H1 (cell line): Measurements from ENCODE around the gene WBP1. TPM values are rescaled to one million over a fixed set of nuclear protein-coding genes. Genes with fewer than 3 reads are reported as not detected.
A peak's percentile ranks its signal among the peaks of the same experiment; 100 is the strongest.

Source experiments
- CTCF ChIA-PET: fragments of 300-600 bp; sonication (Branson Sonifier 250); formaldehyde crosslinking; loops from one replicate; lab custom pipeline; 2021; ENCODE audit not compliant: partially characterized antibody; lab: Charles Lee
- POLR2A ChIA-PET: fragments of 300-600 bp; sonication (Branson Sonifier 250); formaldehyde crosslinking; loops from one replicate; lab custom pipeline; 2021; ENCODE audit warnings: inconsistent platforms; ENCODE audit not compliant: partially characterized antibody; lab: Charles Lee
- DNase-seq, 2 experiments: peaks; one replicate each; pipeline versions ENCODE4 v3.0.0 to v3.0.0-alpha.2; 2010 to 2022; ENCODE audit warnings: low spot score in 2 of 2, low read depth in 1 of 2, mixed read lengths in 1 of 2
- FAIRE-seq: peaks from 2 replicates; lab custom pipeline; 2011; peaks lifted over from hg19 to GRCh38; lab: Jason Lieb, UNC
- H2AFZ ChIP-seq: 2 replicates; pipeline ENCODE4 v1.8.1; 2012; ENCODE audit warnings: low read length, inconsistent platforms
- H2AK5ac ChIP-seq: 2 replicates; pipeline ENCODE4 v1.6.1; 2013; ENCODE audit warnings: low read depth, low read length
- H2BK120ac ChIP-seq: replicated peaks from 2 replicates; pipeline ENCODE3; 2013; ENCODE audit warnings: low read depth, low read length, inconsistent platforms
- H2BK12ac ChIP-seq: 2 replicates; pipeline ENCODE4 v1.6.1; 2013; ENCODE audit warnings: low read depth, low read length
- H2BK15ac ChIP-seq: 2 replicates; pipeline ENCODE4 v1.6.1; 2013; ENCODE audit warnings: low read length
- H2BK20ac ChIP-seq: 2 replicates; pipeline ENCODE4 v1.6.1; 2013; ENCODE audit warnings: low read length
- H2BK5ac ChIP-seq: 2 replicates; pipeline ENCODE4 v1.6.1; 2013; ENCODE audit warnings: low read depth, low read length
- H3K14ac ChIP-seq: 2 replicates; pipeline ENCODE4 v1.6.1; 2013; ENCODE audit warnings: inconsistent platforms; ENCODE audit not compliant: insufficient read length
- H3K18ac ChIP-seq: 2 replicates; pipeline ENCODE4 v1.6.1; 2013; ENCODE audit warnings: low read length; ENCODE audit errors: extremely low read depth
- H3K23ac ChIP-seq: 2 replicates; pipeline ENCODE4 v1.6.1; 2013; ENCODE audit warnings: inconsistent platforms; ENCODE audit not compliant: insufficient read length
- H3K23me2 ChIP-seq: 2 replicates; pipeline ENCODE4 v1.6.1; 2013; ENCODE audit warnings: low read depth, low read length
- H3K27ac ChIP-seq: 2 replicates; pipeline ENCODE4 v1.6.1; 2011; ENCODE audit warnings: low read depth, low read length, inconsistent platforms
- H3K27me3 ChIP-seq, 4 experiments: replicated peaks in 1 of 4; 1 replicate in 1 of 4; 2 replicates in 3 of 4; pipeline versions ENCODE4 v1.6.1 to v1.8.1; 2011 to 2013; ENCODE audit warnings: low read length in 3 of 4, mild to moderate bottlenecking in 3 of 4, inconsistent platforms in 2 of 4, mixed read lengths in 2 of 4, moderate library complexity in 1 of 4; ENCODE audit not compliant: control insufficient read depth in 3 of 4, insufficient read depth in 3 of 4; ENCODE audit errors: extremely low read depth in 1 of 4
- H3K36me3 ChIP-seq, 4 experiments: 2 replicates each; pipeline versions ENCODE4 v1.6.1 to v1.8.1; 2011 to 2013; ENCODE audit warnings: mild to moderate bottlenecking in 4 of 4, low read length in 3 of 4, moderate library complexity in 2 of 4, control low read depth in 1 of 4, inconsistent platforms in 1 of 4; ENCODE audit not compliant: insufficient read depth in 4 of 4, control insufficient read depth in 2 of 4
- H3K4ac ChIP-seq: replicated peaks from 2 replicates; pipeline ENCODE3; 2013; ENCODE audit warnings: low read length, low read depth, mixed read lengths, inconsistent platforms; ENCODE audit not compliant: insufficient read length
- H3K4me1 ChIP-seq, 4 experiments: replicated peaks in 1 of 4; 1 replicate in 1 of 4; 2 replicates in 3 of 4; pipeline versions ENCODE4 v1.6.1 to v1.8.1; 2011 to 2013; ENCODE audit warnings: low read length in 3 of 4, inconsistent platforms in 2 of 4, mixed read lengths in 1 of 4; ENCODE audit not compliant: insufficient read depth in 4 of 4, control insufficient read depth in 3 of 4
- H3K4me2 ChIP-seq, 2 experiments: 2 replicates each; pipeline versions ENCODE4 v1.6.1 to v1.8.1; 2011 to 2013; ENCODE audit warnings: low read depth in 2 of 2, low read length in 2 of 2, control low read depth in 1 of 2, inconsistent platforms in 1 of 2, mild to moderate bottlenecking in 1 of 2; ENCODE audit not compliant: insufficient read depth in 1 of 2
- H3K4me3 ChIP-seq, 4 experiments: fragments of 200-600, 300-600 bp in 1 of 4; sonication (generic), shearing (Covaris generic), sonication (Bioruptor Twin) in 1 of 4; 2 replicates each; pipeline versions ENCODE4 v1.5.1 to v1.8.1; 2011 to 2016; ENCODE audit warnings: low read length in 4 of 4, low read depth in 3 of 4, control low read depth in 2 of 4, inconsistent platforms in 2 of 4, mild to moderate bottlenecking in 2 of 4, mixed read lengths in 1 of 4, moderate library complexity in 1 of 4; ENCODE audit not compliant: insufficient read depth in 2 of 4; ENCODE audit errors: extremely low read depth in 1 of 4
- H3K56ac ChIP-seq: replicated peaks from 2 replicates; pipeline ENCODE3; 2013; ENCODE audit warnings: low read depth, mild to moderate bottlenecking, mixed read lengths, low read length, inconsistent platforms; ENCODE audit not compliant: insufficient read length
- H3K79me1 ChIP-seq: 2 replicates; pipeline ENCODE4 v1.6.1; 2013; ENCODE audit warnings: low read depth, low read length, control low read depth
- H3K79me2 ChIP-seq, 2 experiments: 2 replicates each; pipeline versions ENCODE4 v1.6.1 to v1.8.1; 2012 to 2013; ENCODE audit warnings: low read length in 2 of 2, mild to moderate bottlenecking in 2 of 2, inconsistent platforms in 1 of 2; ENCODE audit not compliant: insufficient read depth in 2 of 2, control insufficient read depth in 1 of 2
- H3K9ac ChIP-seq, 4 experiments: replicated peaks in 1 of 4; 1 replicate in 1 of 4; 2 replicates in 3 of 4; pipeline versions ENCODE4 v1.6.1 to v1.8.1; 2011 to 2013; ENCODE audit warnings: low read depth in 3 of 4, low read length in 3 of 4, control low read depth in 2 of 4, mild to moderate bottlenecking in 2 of 4, moderate library complexity in 2 of 4, inconsistent platforms in 1 of 4; ENCODE audit errors: extremely low read depth in 1 of 4
- H3K9me3 ChIP-seq, 2 experiments: 2 replicates each; pipeline versions ENCODE4 v1.6.1 to v1.8.1; 2012 to 2013; ENCODE audit warnings: mild to moderate bottlenecking in 2 of 2, moderate library complexity in 2 of 2, control low read depth in 1 of 2, inconsistent platforms in 1 of 2, low read depth in 1 of 2, low read length in 1 of 2, mixed read lengths in 1 of 2; ENCODE audit not compliant: insufficient read depth in 2 of 2
- H4K20me1 ChIP-seq, 2 experiments: replicated peaks in 1 of 2; 2 replicates each; pipeline versions ENCODE3 to v1.8.1; 2011 to 2013; ENCODE audit warnings: inconsistent platforms in 2 of 2, low read length in 2 of 2, mild to moderate bottlenecking in 1 of 2; ENCODE audit not compliant: insufficient read depth in 2 of 2, control insufficient read depth in 1 of 2
- H4K5ac ChIP-seq: 2 replicates; pipeline ENCODE4 v1.6.1; 2013; ENCODE audit warnings: low read length, low read depth, mixed read lengths, inconsistent platforms; ENCODE audit not compliant: insufficient read length
- H4K8ac ChIP-seq: 2 replicates; pipeline ENCODE4 v1.8.0; 2013; ENCODE audit warnings: mild to moderate bottlenecking, moderate library complexity, low read length, inconsistent platforms; ENCODE audit not compliant: insufficient read depth; ENCODE audit errors: extremely low read depth
- H4K91ac ChIP-seq: replicated peaks from 2 replicates; pipeline ENCODE3; 2013; ENCODE audit warnings: low read length, mixed read lengths, inconsistent platforms; ENCODE audit not compliant: insufficient read length
- CREB1 ChIP-seq: IDR thresholded peaks from 2 replicates; pipeline ENCODE4 v1.6.1; 2012; ENCODE audit warnings: inconsistent platforms
- EGR1 ChIP-seq: IDR thresholded peaks from 2 replicates; pipeline ENCODE4 v1.6.1; 2011; ENCODE audit warnings: low read depth, low read length, borderline replicate concordance
- EZH2 ChIP-seq: fragments of 200-600 bp; sonication (generic); IDR thresholded peaks from 2 replicates; pipeline ENCODE4 v1.7.1; 2012; ENCODE audit warnings: low read depth, mild to moderate bottlenecking, moderate library complexity, low read length, inconsistent platforms; ENCODE audit not compliant: severe bottlenecking
- GTF2F1 ChIP-seq: IDR thresholded peaks from 2 replicates; pipeline ENCODE4 v1.6.1; 2012; ENCODE audit warnings: low read depth, low read length, improper control_type of control experiment, borderline replicate concordance
- JUN ChIP-seq: IDR thresholded peaks from 2 replicates; pipeline ENCODE4 v1.6.1; 2011; ENCODE audit warnings: low read depth, mild to moderate bottlenecking, improper control_type of control experiment, low read length
- NRF1 ChIP-seq: IDR thresholded peaks from 2 replicates; pipeline ENCODE4 v1.6.1; 2011; ENCODE audit warnings: mild to moderate bottlenecking, low read depth, low read length, improper control_type of control experiment
- PHF8 ChIP-seq: fragments of 200-600 bp; sonication (generic); conservative IDR thresholded peaks from 2 replicates; pipeline ENCODE4 v1.7.1; 2012; ENCODE audit warnings: low read depth, mild to moderate bottlenecking, inconsistent platforms, low read length, moderate library complexity
- RFX5 ChIP-seq: IDR thresholded peaks from 2 replicates; pipeline ENCODE4 v1.6.1; 2011; ENCODE audit warnings: low read depth, low read length, improper control_type of control experiment, borderline replicate concordance
- SAP30 ChIP-seq: fragments of 300-600 bp; sonication (generic); IDR thresholded peaks from 2 replicates; pipeline ENCODE4 v1.7.1; 2012; ENCODE audit warnings: low read length, moderate library complexity, mild to moderate bottlenecking, inconsistent platforms; ENCODE audit not compliant: insufficient read depth, insufficient replicate concordance
- SIN3A ChIP-seq, 2 experiments: IDR thresholded peaks in 1 of 2; conservative IDR thresholded peaks in 1 of 2; 2 replicates each; pipeline ENCODE4 v1.6.1; 2011 to 2012; ENCODE audit warnings: low read length in 2 of 2, improper control_type of control experiment in 1 of 2, low read depth in 1 of 2, mild to moderate bottlenecking in 1 of 2
- SUZ12 ChIP-seq: fragments of 200-600 bp; sonication (generic); IDR thresholded peaks from 2 replicates; pipeline ENCODE4 v1.6.1; 2012; ENCODE audit warnings: mild to moderate bottlenecking, inconsistent platforms, low read length, moderate library complexity, mixed read lengths
- TCF12 ChIP-seq: IDR thresholded peaks from 2 replicates; pipeline ENCODE4 v1.6.1; 2011; ENCODE audit warnings: low read depth, mild to moderate bottlenecking, low read length
- WGBS, 2 experiments: shearing (Covaris generic) in 1 of 2; methylation state at CpG; one replicate each; pipeline versions ENCODE4 v1.1.6 to v1.1.7; 2013 to 2015; ENCODE audit warnings: low lambda C conversion rate in 2 of 2, mixed read lengths in 2 of 2, inconsistent platforms in 1 of 2, low coverage in 1 of 2, missing lambda C conversion rate in 1 of 2; ENCODE audit not compliant: insufficient replicate concordance in 2 of 2, insufficient coverage in 1 of 2, insufficient read length in 1 of 2; ENCODE audit errors: extremely low coverage in 1 of 2, missing lambda C conversion rate in 1 of 2; 5-methylcytosine and 5-hydroxymethylcytosine counted together
- polyA plus RNA-seq, 7 experiments: library from polyadenylated mRNA; depleted of rRNA in 3 of 7; stranded (reverse) in 5 of 7; unstranded in 2 of 7; fragments of >200 nt in 5 of 7; fragments of 200-250 nt in 2 of 7; gene quantifications; 1 replicate in 5 of 7; 2 replicates in 1 of 7; 4 replicates in 1 of 7; pipeline versions ENCODE4 v1.2.1 to v1.2.3, GENCODE V29; 2011 to 2013; ENCODE audit warnings: missing spikeins in 2 of 7, mixed read lengths in 2 of 7
- total RNA-seq: library from RNA; stranded (reverse); fragmentation: NEBNext Ultra II Directional; extraction: Animal tissue kit (Norgen Biotek cat#: 25700); gene quantifications from 2 replicates; pipeline ENCODE4 v1.2.1, GENCODE V29; 2021

WBP1 gene
- total and polyA plus RNA-seq, 2 of the 8 experiments (the other 6 are each of a cell fraction or from before 2014, with no cell fraction given), result 57.2 to 190 TPM

- peaks cover 0 to 4% (median 2%) of the 10 kb centered on the region in 4 experiments; a peak in 5 of 8 replicates for H3K36me3 ChIP-seq
- no peak overlapping the region for H3K27ac ChIP-seq
- ChIA-PET POLR2A (interaction anchor here (1.0 to 5.2 kb wide), 4 partner anchors 10 to 82 kb away, joined by 3 to 89 read pairs (median 24); partner anchors contain the start of genes CCDC142, INO80B, LOXL3 and TTC31), CTCF (interaction anchor here (1.0 to 5.7 kb wide), 4 partner anchors 7 to 117 kb away, joined by 3 to 42 read pairs (median 21); partner anchors contain the start of genes CCDC142 and TTC31)
- H2BK12ac ChIP-seq, result no peak overlapping the region
- peak overlapping the region in 3 of 4 experiments; percentile 6 to 77 (median 68); a peak in 4 of 7 replicates for H3K9ac ChIP-seq
- H2BK5ac ChIP-seq, result no peak overlapping the region
- H3K4me2 ChIP-seq, result peak overlapping the region; percentile 97 to 98
- H4K5ac ChIP-seq, result peak overlapping the region; percentile 86
- H3K23ac ChIP-seq, result no peak overlapping the region
- peaks cover 0 to 3% (median 2%) of the 10 kb centered on the region in 4 experiments; a peak in 3 of 7 replicates for H3K4me1 ChIP-seq
- FAIRE-seq (no peak), DNase-seq (no peak)
- H3K27me3 ChIP-seq, result no peaks in the 10 kb centered on the region
- H3K9me3 ChIP-seq, result no peaks in the 10 kb centered on the region
- H3K14ac ChIP-seq, result no peak overlapping the region
- no peak overlapping the region for H2AFZ ChIP-seq
- H2AK5ac ChIP-seq, result no peak overlapping the region
- H3K56ac ChIP-seq, result no peak overlapping the region
- no peak overlapping the region for H4K91ac ChIP-seq
- H3K79me2 ChIP-seq, result no peaks in the 10 kb centered on the region
- H3K4me3 ChIP-seq, result peak overlapping the region; percentile 77 to 95 (median 87)
- H3K18ac ChIP-seq, result no peak overlapping the region
- H2BK15ac ChIP-seq, result no peak overlapping the region
- WGBS, 2 experiments, result 69% methylated on average over 16 of the region's 16 CpGs; no CpG with 5 or more reads in 1 of the 2 experiments
- no peak overlapping the region for H2BK20ac ChIP-seq
- H2BK120ac ChIP-seq, result no peak overlapping the region
- peak overlapping the region; percentile 94; the same call in 1 of the 2 replicates for H4K8ac ChIP-seq
- peaks cover 11% of the 10 kb centered on the region for H3K23me2 ChIP-seq
- H4K20me1 ChIP-seq, result no peaks in the 10 kb centered on the region
- TF ChIP-seq SAP30, result no peak
- TF ChIP-seq JUN, result no peak
- TF ChIP-seq PHF8, result no peak
- no peak for TF ChIP-seq EZH2
- no peak for TF ChIP-seq NRF1
- no peak for TF ChIP-seq EGR1
- TF ChIP-seq TCF12, result no peak
- no peak for TF ChIP-seq CREB1
- TF ChIP-seq SUZ12, result no peak
- no peak for TF ChIP-seq RFX5
- no peak for TF ChIP-seq SIN3A (conservative IDR thresholded peaks at IDR 0.05 in 1 of 2, IDR thresholded peaks at IDR 0.05 in 1 of 2; ENCODE audit: low read depth in 1 of 2, low read length in 2 of 2)
- no peak for TF ChIP-seq GTF2F1
- H3K79me1 ChIP-seq, result no peaks in the 10 kb centered on the region
- no peak overlapping the region for H3K4ac ChIP-seq
These were observed 13.3 kb downstream of the WBP1 start for GRCh38 chr2:74471332-74472065.
